ENCODE data around the gene CACNB4.
A peak's percentile ranks its signal among the peaks of the same experiment; 100 is the strongest.

Gene CACNB4

DNA sequence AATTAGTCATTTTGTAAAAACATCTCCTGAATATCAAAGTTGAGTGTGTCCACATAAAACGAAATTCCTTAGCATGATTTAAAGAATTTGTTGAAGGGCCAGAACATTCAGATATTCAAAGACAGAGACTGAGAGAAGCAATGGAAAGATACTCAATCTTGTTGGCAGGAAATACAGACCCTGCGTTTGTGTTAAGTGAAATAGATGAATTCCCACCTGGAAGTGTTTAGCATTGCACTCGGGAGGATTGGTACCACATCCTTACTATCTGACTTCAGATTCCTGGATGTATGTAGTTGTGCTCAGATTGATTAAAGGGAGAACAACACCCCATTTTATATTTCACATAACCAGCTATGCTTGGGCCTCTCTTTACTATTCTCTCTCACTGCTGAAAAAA is 260.9 kb downstream of the CACNB4 start:
- no peak overlapping the region for H3K4me3 ChIP-seq (ENCODE audit: low read depth, low read length)
- H3K27me3 ChIP-seq (replicated peaks), result no peaks in the 10 kb centered on the region
- H3K36me3 ChIP-seq (replicated peaks), result no peaks in the 10 kb centered on the region
- TF ChIP-seq, protein P1, sequence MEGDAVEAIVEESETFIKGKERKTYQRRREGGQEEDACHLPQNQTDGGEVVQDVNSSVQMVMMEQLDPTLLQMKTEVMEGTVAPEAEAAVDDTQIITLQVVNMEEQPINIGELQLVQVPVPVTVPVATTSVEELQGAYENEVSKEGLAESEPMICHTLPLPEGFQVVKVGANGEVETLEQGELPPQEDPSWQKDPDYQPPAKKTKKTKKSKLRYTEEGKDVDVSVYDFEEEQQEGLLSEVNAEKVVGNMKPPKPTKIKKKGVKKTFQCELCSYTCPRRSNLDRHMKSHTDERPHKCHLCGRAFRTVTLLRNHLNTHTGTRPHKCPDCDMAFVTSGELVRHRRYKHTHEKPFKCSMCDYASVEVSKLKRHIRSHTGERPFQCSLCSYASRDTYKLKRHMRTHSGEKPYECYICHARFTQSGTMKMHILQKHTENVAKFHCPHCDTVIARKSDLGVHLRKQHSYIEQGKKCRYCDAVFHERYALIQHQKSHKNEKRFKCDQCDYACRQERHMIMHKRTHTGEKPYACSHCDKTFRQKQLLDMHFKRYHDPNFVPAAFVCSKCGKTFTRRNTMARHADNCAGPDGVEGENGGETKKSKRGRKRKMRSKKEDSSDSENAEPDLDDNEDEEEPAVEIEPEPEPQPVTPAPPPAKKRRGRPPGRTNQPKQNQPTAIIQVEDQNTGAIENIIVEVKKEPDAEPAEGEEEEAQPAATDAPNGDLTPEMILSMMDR (IDR thresholded peaks at IDR 0.05; ENCODE audit: low read depth, low read length, missing control alignments), result no peak
- in situ Hi-C loops (cut with HindIII; ENCODE audit: low pct_ligation_motif_present, low sequenced_read_pairs), result no loop called here
- DNase-seq, result no peak
- no peak overlapping the region for H3K27ac ChIP-seq

DNA sequence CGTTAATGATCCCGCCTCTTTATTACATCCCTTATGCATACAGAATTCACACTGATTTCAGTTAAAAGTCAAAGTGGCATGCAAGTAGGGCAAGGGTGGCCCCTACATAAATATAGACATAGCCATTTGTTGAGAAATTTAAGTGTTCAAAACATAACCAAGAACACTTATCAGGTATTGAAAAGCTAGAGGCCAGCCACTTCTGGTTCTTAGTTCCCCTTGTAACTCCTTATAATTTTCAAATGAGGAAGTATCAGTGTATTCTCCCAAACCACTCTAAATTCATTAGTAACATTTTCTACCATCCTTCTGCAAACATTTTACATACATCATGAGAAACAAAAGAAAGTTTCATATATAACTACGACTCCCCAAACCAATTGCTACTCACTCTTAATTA is 264.9 kb downstream of the CACNB4 start:
- no peaks in the 10 kb centered on the region for H3K36me3 ChIP-seq (replicated peaks)
- no peak overlapping the region for H3K4me3 ChIP-seq (ENCODE audit: low read depth, low read length)
- no peak for DNase-seq
- TF ChIP-seq, protein P1 (IDR thresholded peaks at IDR 0.05; ENCODE audit: low read depth, low read length, missing control alignments), result no peak
- H3K27ac ChIP-seq, result no peak overlapping the region
- in situ Hi-C loops (cut with HindIII; ENCODE audit: low pct_ligation_motif_present, low sequenced_read_pairs), result no loop called here
- H3K27me3 ChIP-seq (replicated peaks), result no peaks in the 10 kb centered on the region

DNA sequence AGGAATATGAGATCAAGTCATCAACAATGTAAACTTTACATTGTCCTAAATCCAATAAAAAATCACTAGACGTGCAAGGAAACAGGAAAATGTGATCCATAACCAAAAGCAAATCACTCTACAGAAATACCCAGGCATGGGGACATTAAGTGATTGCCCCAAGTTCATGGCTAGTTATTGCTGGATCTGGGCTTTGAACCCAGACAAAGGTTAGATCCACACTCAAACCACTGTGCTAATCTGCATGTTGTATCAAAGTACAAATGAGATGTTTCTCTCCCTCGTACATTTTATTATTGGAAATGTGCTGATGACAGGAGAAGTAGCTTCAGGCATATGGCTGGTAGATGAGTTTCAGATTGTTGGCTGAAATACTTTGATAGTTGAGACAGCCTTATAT is 267.9 kb downstream of the CACNB4 start:
- TF ChIP-seq, protein P1 (IDR thresholded peaks at IDR 0.05; ENCODE audit: low read depth, low read length, missing control alignments), result no peak
- Histone ChIP-seq H3K27ac (no peak overlapping the region), H3K4me3 (ENCODE audit: low read depth, low read length) (no peak overlapping the region), H3K36me3 (replicated peaks) (no peaks in the 10 kb centered on the region), H3K27me3 (replicated peaks) (no peaks in the 10 kb centered on the region)
- no peak for DNase-seq
- in situ Hi-C loops (cut with HindIII; ENCODE audit: low pct_ligation_motif_present, low sequenced_read_pairs), result no loop called here

DNA sequence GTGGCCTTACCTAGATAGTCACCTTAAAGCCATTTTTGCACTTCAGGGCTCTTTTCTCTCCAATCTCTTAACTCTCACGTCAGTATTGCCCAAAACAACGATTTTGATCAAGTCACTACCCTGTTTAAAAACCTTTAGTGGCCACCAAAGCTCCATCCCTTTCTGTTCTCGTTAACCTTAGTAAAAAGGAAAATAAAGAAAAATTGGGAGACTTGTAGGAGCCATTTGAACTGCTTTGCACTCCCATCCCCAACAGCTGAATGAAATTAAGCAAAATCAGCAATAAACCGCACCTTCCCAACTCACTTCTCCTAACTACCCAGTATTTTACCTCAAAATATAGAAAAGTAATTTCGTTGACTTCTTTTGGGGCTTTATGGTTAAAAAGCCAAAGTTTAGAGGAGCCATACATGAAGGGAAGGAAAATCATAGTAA is 269.9 kb downstream of the CACNB4 start:
- no peaks in the 10 kb centered on the region for H3K36me3 ChIP-seq (replicated peaks)
- H3K4me3 ChIP-seq (ENCODE audit: low read depth, low read length), result peak overlapping the region; percentile 96
- TF ChIP-seq, protein P1 (IDR thresholded peaks at IDR 0.05; ENCODE audit: low read depth, low read length, missing control alignments), result no peak
- no peak for DNase-seq
- H3K27ac ChIP-seq, result no peak overlapping the region
- H3K27me3 ChIP-seq (replicated peaks), result no peaks in the 10 kb centered on the region
- in situ Hi-C loops (cut with HindIII; ENCODE audit: low pct_ligation_motif_present, low sequenced_read_pairs), result no loop called here

DNA sequence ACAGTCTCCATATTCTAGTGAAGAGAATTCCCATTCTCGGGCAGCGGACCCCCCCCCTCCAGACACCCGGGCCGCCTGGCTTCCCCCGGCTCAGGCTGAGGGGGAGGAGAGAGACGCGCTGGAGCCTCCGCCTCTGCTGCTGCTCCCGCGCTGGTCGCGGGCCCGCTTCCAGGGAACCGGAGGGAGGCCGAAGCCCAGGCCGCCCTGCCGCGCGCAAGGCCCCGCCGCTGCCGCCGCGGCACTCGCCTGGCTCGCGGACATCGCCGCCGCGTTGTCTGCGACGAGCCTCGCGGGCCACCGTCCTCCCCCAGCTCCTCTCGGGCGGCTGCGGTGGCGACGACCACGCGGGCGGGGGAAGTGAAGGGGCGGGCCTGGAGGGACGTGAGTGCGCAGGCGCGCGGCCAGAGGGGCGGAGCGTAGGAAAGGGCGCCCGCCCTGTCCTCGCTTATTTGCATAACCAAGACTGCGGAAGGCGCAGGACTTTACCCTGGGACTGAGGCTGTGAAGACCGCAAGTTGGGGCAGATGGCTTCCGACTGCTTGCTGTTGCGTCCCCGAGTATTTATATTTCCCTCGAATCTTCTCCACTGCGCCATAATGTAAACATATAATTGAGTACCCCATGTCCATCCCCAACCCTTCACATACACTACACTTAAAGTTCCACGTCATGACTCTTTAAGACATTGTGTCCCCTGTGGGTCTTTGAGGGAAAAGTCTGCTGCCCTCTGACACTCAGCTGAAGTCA is 270.5 kb downstream of the CACNB4 start, which contains the start of gene ARL5A:
Gene ARL5A (minus strand): TSS at position 279 of the 747 bp plus-strand sequence. CDS start 245 bp downstream, at position 34.
- peak; percentile 89 for DNase-seq
- Histone ChIP-seq H3K36me3 (replicated peaks) (no peaks in the 10 kb centered on the region), H3K27ac (peak within 1 kb of the TSS; percentile 72), H3K27me3 (replicated peaks) (no peaks in the 10 kb centered on the region), H3K4me3 (ENCODE audit: low read depth, low read length) (peak within 1 kb of the TSS; percentile 96)
- TF ChIP-seq, protein P1 (IDR thresholded peaks at IDR 0.05; ENCODE audit: low read depth, low read length, missing control alignments), result no peak
- in situ Hi-C loops (cut with HindIII; ENCODE audit: low pct_ligation_motif_present, low sequenced_read_pairs), result no loop called here
